Measurements from ENCODE around the gene CERT1. TPM values are rescaled to one million over a fixed set of nuclear protein-coding genes. Genes with fewer than 3 reads are reported as not detected.
"Not testable (repeated sequence)": the region's sequence is repeated elsewhere in the genome, so short reads cannot be mapped to it uniquely, and the experiment has no call there.

Gene CERT1
- polyA plus RNA-seq, 2 of the 4 experiments (the other 2 are of a cell fraction), result 19.5 to 22.5 TPM

- no peaks in the 10 kb centered on the region for H3K9me3 ChIP-seq
- ChIA-PET POLR2A (no interaction called here), CTCF (no interaction called here)
- no peak overlapping the region for H3K4me3 ChIP-seq
- ATAC-seq (no peak), FAIRE-seq (no peak), DNase-seq (ENCODE audit: low read depth in 1 of 2, low spot score in 1 of 2) (no peak)
- H3K4me1 ChIP-seq, result peaks cover 24% of the 10 kb centered on the region
- H3K4me2 ChIP-seq, result no peak overlapping the region
- WGBS (ENCODE audit: missing lambda C conversion rate), result 93% methylated on average over 1 of the region's 1 CpG
- TF ChIP-seq MAFK (IDR thresholded peaks at IDR 0.05; ENCODE audit: partially characterized antibody) (peak; percentile 58), MYC (IDR thresholded peaks at IDR 0.05; ENCODE audit: borderline replicate concordance, low read length) (no peak), EHMT2 (IDR thresholded peaks at IDR 0.05; ENCODE audit: low read depth) (no peak), CEBPB (IDR thresholded peaks at IDR 0.05) (no peak), CBX2 (IDR thresholded peaks at IDR 0.05; ENCODE audit: borderline replicate concordance, low read depth) (no peak)
- H3K27ac ChIP-seq, result no peak overlapping the region
These were observed 3.6 kb downstream of the CERT1 start for GRCh38 chr5:75507841-75508240.

GRCh38 chr5:75505112-75505511 lies 6.3 kb downstream of the CERT1 start:
- peaks cover 21% of the 10 kb centered on the region for H3K4me1 ChIP-seq
- DNase-seq (ENCODE audit: low read depth in 1 of 2, low spot score in 1 of 2); H3K4me2 ChIP-seq; CTCF ChIA-PET; H3K27ac ChIP-seq; FAIRE-seq; ATAC-seq; H3K4me3 ChIP-seq; H3K9me3 ChIP-seq; POLR2A ChIA-PET: not testable (repeated sequence)
- 87% methylated on average over 5 of the region's 5 CpGs for WGBS (ENCODE audit: missing lambda C conversion rate)

GRCh38 chr5:75498875-75499274 lies 12.6 kb downstream of the CERT1 start:
- FAIRE-seq; DNase-seq (ENCODE audit: low read depth in 1 of 2, low spot score in 1 of 2); ATAC-seq; CTCF ChIA-PET; H3K4me2 ChIP-seq; H3K4me1 ChIP-seq; H3K4me3 ChIP-seq; H3K27ac ChIP-seq; POLR2A ChIA-PET; H3K9me3 ChIP-seq: not testable (repeated sequence)
- 80% methylated on average over 1 of the region's 1 CpG for WGBS (ENCODE audit: missing lambda C conversion rate)

- no peaks in the 10 kb centered on the region; the same call in 2 of the 3 replicates for H3K4me1 ChIP-seq
- ATAC-seq (no peak), FAIRE-seq (no peak), DNase-seq (ENCODE audit: low read depth in 1 of 2, low spot score in 1 of 2) (no peak)
- no peak overlapping the region for H3K4me3 ChIP-seq
- POLR2A ChIA-PET, result no interaction called here
- no peak overlapping the region for H3K27ac ChIP-seq
- no peak for TF ChIP-seq PBX3 (IDR thresholded peaks at IDR 0.05)
- TF ChIP-seq CTCF (IDR thresholded peaks at IDR 0.05), result no peak
- TF ChIP-seq GATA3 (IDR thresholded peaks at IDR 0.05; ENCODE audit: borderline replicate concordance), result no peak
- TF ChIP-seq PHF8 (IDR thresholded peaks at IDR 0.05; ENCODE audit: borderline replicate concordance, low read depth), result no peak
- no peak for TF ChIP-seq SREBF2 (IDR thresholded peaks at IDR 0.05)
- no peak for TF ChIP-seq HMGXB4 (CRISPR knock-in tag; IDR thresholded peaks at IDR 0.05; ENCODE audit: borderline replicate concordance)
- no peak for TF ChIP-seq ZNF302 (CRISPR knock-in tag; IDR thresholded peaks at IDR 0.05)
- no peak for TF ChIP-seq MAFK (IDR thresholded peaks at IDR 0.05; ENCODE audit: partially characterized antibody)
- TF ChIP-seq NFE2L2 (conservative IDR thresholded peaks at IDR 0.05; ENCODE audit: low read length), result no peak
- no peak for TF ChIP-seq JUNB (IDR thresholded peaks at IDR 0.05)
- no peak for TF ChIP-seq CHD4 (IDR thresholded peaks at IDR 0.05; ENCODE audit: borderline replicate concordance)
- no peak for TF ChIP-seq RAD21 (conservative IDR thresholded peaks at IDR 0.05 in 1 of 2, IDR thresholded peaks at IDR 0.05 in 1 of 2)
- no peak for TF ChIP-seq HOXB13 (CRISPR knock-in tag; IDR thresholded peaks at IDR 0.05; ENCODE audit: low read depth)
- no peak for TF ChIP-seq CHD2 (IDR thresholded peaks at IDR 0.05; ENCODE audit: low read length, partially characterized antibody)
- no peak for TF ChIP-seq BHLHE40 (IDR thresholded peaks at IDR 0.05; ENCODE audit: low read depth, low read length)
- no peak for TF ChIP-seq USF2 (IDR thresholded peaks at IDR 0.05)
- TF ChIP-seq JUN (IDR thresholded peaks at IDR 0.05), result no peak
- no peak for TF ChIP-seq HEYL (CRISPR knock-in tag; IDR thresholded peaks at IDR 0.05)
- H3K4me2 ChIP-seq, result no peak overlapping the region
- WGBS (ENCODE audit: missing lambda C conversion rate), result 91% methylated on average over 7 of the region's 7 CpGs
- no peaks in the 10 kb centered on the region for H3K9me3 ChIP-seq
- CTCF ChIA-PET, result no interaction called here
These were observed 13.1 kb downstream of the CERT1 start for GRCh38 chr5:75498208-75498777.
